Fibroblast of skin of scalp (primary cell): ENCODE measurements around the gene SLCO4C1. TPM values are rescaled to one million over a fixed set of nuclear protein-coding genes. Genes with fewer than 3 reads are reported as not detected.
A peak's percentile ranks its signal among the peaks of the same experiment; 100 is the strongest.
"Not testable (repeated sequence)": the region's sequence is repeated elsewhere in the genome, so short reads cannot be mapped to it uniquely, and the experiment has no call there.

Experiments
- DNase-seq: peaks from one replicate; pipeline ENCODE4 v3.0.0-alpha.2; 2013
- polyA plus RNA-seq, 2 experiments: library from polyadenylated mRNA; unstranded; fragments of 120-200 nt; gene quantifications; one replicate each; pipeline ENCODE4 v1.2.1, GENCODE V29; 2013; ENCODE audit not compliant: insufficient read length in 2 of 2

Gene SLCO4C1, protein sequence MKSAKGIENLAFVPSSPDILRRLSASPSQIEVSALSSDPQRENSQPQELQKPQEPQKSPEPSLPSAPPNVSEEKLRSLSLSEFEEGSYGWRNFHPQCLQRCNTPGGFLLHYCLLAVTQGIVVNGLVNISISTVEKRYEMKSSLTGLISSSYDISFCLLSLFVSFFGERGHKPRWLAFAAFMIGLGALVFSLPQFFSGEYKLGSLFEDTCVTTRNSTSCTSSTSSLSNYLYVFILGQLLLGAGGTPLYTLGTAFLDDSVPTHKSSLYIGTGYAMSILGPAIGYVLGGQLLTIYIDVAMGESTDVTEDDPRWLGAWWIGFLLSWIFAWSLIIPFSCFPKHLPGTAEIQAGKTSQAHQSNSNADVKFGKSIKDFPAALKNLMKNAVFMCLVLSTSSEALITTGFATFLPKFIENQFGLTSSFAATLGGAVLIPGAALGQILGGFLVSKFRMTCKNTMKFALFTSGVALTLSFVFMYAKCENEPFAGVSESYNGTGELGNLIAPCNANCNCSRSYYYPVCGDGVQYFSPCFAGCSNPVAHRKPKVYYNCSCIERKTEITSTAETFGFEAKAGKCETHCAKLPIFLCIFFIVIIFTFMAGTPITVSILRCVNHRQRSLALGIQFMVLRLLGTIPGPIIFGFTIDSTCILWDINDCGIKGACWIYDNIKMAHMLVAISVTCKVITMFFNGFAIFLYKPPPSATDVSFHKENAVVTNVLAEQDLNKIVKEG
- polyA plus RNA-seq (2013, experiment 1 of 2; ENCODE audit: insufficient read length), result not detected
- polyA plus RNA-seq (2013, experiment 2 of 2; ENCODE audit: insufficient read length), result 0.20 TPM

DNA sequence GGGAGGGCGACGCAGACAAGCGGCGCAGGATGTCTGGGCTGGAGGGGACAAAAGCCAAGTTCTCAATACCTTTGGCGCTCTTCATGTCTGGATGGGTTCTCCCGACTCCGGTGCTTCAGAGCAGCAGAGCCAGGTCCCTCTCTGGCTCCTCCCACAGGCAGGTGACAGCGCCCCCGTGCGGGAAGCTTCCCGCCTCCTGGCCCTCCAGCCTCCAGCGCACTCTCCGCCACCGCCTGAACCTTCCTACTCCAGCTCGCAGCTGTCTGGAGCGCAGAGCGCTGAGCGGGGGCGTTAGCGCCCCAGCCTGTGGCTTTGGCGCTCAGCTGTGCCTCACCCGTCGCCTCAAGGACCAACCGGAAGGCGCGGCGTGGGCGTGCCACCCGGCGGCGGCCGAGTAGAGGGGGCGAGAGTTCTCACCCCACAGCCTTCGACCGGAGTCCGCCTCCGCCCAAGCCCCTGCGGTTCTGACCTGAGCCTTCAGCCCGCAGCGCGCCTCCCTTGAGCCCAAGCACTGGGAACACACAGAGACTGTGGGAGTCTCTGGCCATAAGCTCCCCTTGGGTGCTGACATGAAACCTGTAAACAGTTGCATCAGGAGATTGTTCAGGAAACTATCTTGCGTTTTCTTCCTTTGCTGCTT lies at the start of gene SLCO4C1:
TSS of gene SLCO4C1 (minus strand) at position 107 of the 640 bp plus-strand sequence. CDS start at position 85, 22 bp downstream.
- DNase-seq, result peak; percentile 19

DNA sequence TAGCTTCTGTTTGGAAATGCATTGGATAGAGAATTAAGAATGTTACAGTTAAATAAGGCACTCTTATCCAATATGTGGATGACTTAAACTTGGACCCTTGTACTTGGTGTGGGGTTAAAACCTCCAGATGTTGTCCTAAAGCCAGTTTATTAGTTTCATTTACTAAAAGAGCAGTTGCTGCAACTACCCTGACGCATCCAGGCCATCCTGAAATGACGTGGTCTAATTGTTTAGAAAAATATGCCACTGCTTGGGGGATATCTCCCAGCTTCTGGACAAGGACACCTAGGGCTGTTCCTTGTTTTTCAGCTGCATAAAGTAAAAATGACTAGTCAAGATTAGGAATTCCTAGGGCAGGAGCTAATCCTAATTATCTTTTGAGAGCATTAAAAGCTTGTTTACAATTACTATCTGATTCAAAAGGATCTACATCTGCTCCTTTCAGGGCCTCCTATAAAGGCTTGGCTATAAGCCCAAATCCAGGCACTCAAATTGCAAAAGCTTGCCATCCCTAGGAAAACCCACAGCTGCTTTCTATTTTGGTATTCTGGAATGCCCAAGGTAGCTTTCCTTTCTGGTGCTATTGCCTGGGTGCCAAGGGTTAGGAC lies 45.7 kb upstream of the SLCO4C1 start:
- no peak for DNase-seq

DNA sequence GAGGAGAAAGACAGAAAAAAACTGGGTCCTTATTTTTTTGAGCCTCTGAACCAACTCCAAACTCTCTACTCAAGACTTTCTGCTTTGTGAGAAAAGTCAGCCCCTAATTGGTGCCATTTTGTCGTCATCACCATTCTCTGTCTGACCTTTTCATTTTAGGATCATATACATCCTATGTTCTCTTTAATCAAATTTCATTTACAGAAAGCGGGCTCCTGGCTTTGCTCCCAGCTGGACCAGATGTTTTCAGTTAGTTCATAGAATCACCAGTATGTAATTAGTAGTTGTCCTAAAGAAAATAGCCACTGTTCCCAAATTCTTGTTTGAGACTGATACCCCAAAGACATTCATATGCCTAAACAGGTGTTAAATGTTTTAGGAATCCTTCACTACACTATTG lies 28.6 kb upstream of the SLCO4C1 start:
- no peak for DNase-seq

DNA sequence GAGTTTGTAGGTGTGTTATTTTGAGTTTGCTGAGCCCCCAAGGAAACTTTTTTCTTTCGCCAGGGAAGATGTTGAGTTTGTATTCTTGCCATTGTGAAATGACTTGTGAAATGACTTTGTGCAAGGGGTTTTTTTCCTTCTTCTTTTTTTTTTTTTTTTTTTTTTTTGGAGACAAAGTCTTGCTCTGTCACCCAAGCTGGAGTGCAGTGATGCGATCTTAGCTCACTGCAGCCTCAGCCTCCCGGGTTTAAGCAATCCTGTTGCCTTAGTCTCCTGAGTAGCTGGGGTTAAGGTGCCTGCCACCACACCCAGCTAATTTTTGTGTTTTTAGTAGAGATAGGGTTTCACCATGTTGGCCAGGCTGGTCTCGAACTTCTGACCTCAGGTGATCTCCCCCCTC lies 22.7 kb upstream of the SLCO4C1 start:
- DNase-seq, result not testable (repeated sequence)

DNA sequence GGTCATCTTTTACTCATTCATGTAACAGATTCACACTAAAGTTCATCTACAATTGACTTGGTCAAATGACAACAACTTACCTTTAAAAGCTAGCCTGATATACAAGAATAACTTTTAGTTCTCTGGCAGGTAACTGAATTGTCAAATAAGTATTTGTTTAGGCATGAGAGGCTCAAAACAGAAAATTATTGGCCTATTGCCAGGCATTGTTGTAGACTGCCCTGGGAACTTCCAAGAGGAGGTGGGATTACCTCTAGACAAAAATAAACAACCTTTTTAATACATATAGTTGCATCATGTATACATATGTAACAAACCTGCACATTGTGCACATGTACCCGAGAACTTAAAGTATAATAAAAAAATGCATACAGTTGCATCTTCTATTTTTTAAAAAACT lies 18.2 kb upstream of the SLCO4C1 start:
- DNase-seq, result no peak

DNA sequence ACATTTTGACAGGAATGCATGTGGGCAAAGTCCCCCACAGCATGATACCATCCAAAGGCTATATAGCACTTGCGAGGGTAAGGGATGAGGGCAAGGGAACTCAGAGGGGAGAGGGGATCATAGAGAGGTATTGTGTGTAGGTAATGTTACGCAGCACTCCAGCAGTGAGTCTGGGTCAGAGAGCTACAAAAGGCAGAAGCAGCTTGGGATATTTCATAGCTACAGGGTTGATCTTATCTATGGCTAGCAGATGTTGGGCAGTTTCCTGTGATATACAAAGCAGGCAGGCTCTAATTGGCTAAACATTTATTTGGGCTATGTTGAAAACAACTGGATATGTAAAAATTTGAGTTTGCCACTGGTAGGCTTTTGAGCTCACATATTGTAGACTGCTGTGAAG lies 17.8 kb upstream of the SLCO4C1 start:
- DNase-seq, result no peak

DNA sequence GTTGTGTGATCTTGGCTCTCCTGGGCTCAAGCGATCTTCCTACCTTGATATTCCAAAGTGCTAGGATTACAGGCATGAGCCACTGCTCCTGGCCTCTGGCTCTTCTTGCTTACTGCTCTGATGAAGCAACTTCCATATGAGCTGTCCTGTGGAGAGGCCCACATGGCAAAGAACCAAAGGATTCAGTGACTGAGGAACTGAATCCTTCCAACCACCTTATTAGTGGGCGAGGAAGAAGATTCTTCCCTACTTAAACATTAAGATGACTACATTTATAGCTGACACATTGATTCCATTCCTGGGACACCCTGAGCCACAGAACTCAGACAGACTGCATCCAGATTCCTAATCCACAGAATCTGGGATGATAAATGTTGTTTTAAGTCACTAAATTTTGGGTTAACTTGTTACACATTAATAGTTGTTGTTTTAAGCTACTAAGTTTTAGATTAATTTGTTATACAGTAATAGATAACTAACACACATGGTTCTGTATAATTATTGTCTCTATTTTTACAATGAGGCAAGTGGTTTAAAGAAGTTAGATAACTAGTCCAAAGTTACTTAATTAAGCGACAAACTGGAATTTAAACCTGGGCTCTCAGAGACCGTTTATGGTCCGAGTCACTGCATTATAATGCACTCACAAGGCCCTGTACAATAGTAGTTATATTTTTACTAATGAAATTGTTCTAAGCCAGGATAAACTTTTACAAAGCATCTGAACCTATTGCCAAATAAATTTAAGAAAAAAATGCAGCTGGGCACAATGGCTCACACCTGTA lies 16.7 kb upstream of the SLCO4C1 start:
- DNase-seq, result peak; percentile 1

DNA sequence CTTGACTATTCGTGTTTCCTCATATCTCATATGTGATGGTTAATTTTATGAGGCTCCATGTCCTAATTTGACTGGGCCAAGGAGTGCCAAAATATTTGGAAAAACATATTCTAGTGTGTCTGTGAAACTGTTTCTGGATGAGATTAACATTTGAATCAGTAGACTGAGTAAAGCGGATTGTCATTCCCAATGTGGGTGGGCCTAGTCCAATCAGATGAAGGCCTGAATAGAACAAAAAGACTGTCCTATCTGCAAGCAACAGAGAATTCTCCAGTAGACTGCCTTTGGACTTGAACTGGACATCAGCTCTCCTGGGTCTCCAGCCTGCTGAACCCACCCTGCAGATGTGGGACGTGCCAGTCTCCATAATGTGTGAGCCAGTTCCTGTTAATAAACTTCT lies 13.5 kb upstream of the SLCO4C1 start:
- no peak for DNase-seq

DNA sequence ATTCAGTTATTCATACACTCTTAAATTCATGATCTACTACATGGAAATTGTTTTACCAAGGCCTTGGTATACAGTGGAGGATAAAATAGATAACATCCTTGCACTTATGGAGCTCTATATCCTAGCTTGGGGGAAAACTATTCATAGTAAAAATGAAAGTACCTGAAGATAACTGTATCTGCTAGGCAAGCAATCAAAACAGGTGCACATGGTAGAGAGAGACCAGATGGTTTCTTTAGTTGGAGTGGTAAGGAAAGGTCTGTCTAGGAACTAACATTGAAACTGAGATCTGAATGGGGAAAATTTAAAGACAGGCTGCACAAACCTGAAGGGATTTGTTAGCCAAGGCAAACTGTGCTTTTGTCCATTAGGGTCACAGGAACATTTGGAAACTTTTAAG lies 11.1 kb upstream of the SLCO4C1 start:
- DNase-seq, result no peak

DNA sequence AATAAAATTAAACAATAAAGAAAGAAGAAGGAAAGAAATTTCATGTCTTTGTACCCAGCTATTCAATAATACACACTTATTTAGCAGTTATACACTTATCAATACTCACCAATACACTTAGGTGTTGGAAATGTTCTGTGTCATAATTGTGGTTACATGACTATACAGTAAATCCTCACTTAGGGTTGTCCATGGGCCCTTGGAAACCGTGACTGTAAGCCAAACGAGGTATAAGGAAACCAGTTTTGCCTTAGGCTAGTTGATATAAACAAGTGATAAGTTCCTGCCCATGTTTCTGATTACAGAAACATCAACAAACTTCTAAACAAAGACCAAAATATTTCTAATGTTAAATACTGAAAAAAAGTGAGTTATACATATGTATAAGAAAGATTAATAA lies 10.0 kb upstream of the SLCO4C1 start:
- DNase-seq, result no peak

DNA sequence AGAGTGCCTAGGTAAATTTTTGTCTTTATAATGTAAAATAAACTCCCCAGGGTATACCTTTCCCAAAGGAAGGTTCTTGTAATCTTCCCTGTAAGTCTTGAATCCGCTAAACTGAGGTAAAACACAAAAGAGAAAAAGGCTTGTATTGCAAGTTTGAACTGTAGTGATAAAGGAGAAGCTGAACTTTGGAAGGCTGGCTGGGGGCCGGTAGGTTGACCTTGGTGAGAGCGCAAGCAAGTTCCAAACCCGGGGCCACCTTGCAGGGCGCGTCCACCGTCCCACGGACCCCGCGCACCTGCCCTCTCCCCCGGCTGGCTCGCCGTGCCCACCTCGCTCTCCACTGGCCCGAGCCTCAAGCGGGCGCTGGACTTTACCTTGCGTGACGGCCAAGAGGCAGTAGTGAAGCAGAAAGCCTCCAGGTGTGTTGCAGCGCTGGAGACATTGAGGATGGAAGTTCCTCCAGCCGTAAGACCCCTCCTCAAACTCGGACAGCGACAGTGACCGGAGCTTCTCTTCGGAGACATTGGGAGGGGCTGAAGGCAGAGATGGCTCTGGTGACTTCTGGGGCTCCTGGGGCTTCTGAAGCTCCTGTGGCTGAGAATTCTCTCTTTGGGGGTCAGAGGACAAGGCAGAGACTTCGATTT lies 428 bp downstream of the SLCO4C1 start:
- DNase-seq, result no peak

DNA sequence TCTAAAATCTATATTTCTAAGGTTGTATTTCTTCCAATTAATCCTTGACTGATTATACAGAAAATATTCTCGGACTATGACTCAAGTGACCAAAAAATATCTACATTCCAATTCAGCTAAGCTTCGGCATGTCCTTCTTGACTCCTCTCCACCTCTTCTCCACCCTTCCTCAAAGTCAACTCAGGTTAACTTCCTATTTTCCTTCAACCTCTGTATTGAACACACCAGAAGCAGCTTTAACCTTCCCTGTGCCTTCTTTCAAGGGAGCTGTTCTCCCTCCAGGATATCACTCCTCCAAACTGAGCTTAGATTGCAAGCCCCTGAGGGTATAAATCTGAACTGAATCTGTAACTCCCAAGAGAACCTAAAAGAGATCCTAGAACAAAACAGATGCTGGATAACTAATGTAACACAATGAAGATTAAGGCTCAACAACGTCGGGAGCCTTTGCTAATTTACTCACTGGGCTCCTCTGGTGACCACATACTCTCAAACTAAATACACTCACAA lies 1.1 kb downstream of the SLCO4C1 start:
- DNase-seq, result no peak

DNA sequence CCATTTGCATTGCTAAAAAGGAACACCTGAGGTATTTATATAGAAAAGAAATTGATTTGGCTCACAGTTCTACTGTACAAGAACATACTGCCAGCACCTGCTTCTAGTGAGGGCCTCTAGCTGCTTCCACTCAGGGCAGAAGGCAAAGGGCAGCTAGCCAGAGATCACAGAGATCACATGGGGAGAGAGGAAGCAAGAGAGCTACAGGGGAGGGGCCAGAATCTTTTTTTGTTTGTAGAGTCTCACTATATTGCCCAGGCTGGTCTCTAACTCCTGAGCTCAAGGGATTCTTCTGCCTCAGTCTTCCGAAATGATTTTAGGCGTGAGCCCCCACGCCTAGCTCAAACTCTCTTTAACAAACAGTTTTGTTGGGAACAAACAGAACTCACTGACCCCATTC lies 6.1 kb downstream of the SLCO4C1 start:
- DNase-seq, result no peak

DNA sequence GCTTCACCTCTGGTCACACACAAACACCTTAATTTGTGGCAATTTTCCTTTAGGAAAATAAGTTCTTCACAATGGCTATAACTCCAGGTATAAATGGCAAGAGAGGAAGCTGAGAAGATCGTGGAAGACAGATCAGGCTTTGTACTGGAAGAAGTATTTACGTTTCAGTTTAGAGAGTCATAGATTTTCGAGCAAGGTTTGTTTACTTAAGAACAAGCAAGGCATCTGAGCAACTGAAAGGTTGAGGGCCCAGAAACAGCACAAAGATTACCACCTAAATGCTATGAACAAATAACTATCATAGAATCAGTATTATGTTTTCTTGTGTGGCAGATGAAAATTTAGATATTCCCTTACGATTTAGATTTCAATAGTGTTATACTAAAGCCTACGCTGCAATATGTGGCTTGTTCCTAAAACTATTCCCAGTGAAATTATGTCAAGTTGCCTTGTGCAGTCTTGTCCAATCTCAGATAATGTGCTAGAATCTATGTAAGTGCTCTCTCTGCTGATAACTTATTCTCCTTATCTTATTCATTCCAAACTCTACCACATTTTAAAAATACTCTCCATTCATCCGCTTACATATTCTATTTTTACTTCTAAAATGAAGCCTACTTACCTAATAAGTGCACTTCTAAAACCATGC lies 6.7 kb downstream of the SLCO4C1 start:
- no peak for DNase-seq

DNA sequence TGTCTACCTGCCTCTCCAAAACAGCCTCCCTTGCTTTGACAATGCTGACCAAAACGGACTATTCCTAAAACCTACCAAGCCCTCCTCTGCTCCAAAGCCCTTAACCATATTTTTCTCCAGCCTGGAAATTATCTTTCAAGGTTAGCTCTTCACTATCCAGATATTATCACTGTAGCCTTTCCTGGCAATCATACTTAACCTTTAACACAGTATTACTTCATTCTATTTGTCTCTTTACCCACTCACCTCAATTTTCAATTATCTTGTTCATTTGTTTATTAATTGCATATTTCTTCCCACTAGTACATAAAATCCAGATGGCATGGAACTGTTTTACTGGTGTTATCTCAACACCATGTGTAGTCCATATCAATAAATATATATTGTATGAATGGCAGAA lies 7.5 kb downstream of the SLCO4C1 start:
- no peak for DNase-seq

DNA sequence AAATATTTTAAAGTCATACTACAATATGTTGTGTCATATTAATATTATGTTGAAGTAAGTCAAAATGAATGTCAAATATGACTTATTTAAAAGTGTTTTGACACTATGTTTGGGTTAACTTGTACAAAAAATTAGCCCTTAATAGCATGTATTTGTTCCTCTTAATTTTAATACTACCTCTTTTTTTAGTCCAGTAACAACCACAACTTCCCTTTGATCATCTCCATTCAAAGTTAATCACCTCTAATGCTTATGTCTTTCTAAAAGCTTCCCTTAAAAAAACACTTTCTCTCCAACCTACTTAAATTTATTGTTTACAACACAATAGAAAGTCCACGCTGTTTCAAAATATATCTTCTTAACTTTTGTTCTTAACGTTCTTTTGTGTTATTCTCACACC lies 9.6 kb downstream of the SLCO4C1 start:
- DNase-seq, result no peak

DNA sequence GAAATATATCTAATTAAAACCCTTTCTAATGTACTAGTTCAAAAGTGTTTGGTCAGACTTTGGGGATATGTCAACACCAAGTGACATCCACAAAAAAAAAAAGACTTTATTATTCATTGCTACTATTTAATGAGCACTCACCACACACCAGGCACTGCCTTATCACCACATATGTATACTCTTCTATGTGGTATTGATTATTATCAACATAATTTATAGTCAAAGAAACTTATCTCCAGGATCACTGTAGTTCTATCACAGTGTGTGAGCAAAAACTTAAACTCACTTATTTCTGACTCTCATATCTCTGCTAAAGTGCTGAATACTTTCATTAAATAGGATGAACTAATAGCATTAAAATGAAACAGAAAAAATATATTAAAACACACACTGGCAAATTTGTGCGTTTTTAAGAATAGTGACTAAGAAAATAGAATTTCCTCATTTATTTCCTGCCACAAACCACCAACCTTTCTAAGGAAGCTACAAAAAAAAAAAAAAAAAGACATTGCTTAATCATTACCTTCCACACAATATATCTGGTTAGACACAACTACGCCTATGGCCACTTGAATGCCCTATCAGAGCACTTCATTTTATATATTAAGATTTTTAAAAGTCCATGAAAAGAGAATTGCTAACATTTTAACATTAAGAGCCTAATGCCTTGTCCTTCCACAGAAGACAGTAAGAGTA lies 12.8 kb downstream of the SLCO4C1 start:
- no peak for DNase-seq

DNA sequence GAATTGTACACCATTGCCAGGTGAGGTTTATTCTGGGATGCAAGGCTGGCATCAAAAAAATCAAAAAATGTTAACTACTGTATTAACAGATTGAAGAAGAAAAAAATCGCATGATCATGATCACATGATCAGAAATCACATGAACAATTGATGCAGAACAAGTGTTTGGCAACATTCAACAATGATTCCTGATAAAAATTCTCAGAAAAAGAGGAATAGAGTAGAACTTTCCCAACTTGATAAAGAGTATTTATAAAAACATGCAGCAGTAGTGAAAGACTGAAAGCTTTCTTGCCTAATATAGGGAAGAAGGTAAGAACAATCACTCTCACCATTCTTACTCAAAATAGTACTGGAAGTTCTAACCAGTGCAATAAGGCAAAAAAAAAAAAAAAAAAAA lies 16.4 kb downstream of the SLCO4C1 start:
- DNase-seq, result no peak

DNA sequence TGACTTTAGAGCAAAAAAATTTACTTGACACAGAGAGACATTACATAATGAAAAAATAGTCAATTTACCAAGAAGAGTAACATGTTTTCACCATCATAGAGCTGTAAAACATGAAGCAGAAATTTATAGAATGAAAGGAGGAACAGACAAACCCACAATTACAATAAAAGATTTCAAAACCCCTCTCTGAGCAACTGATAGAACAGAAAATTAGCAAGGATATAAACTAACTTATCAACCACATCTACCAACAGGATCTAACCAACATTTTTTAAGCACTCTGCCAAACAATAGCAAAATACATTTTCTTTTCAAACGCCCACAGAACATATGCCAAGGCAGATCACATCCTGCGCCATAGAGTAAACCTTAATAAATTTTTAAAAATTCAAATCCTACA lies 17.9 kb downstream of the SLCO4C1 start:
- no peak for DNase-seq

DNA sequence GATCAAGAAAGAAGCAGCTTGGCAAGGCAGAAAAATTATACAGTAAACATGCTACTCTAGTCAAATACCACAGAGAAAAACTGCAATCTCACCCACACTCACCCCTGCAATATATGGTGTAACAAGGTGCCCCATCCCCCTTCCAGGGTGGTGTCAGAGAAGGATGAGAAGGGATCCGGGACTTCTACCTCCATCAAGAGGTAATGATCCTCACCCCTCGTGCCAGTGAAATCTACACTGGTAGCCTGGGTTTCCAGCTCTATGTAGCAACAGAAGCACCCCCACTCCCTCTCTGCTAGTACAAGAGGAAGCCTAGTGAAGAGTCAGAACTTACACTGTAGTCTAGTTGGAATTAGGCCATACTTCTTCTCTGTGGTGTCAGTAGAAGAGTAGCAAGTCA lies 18.9 kb downstream of the SLCO4C1 start:
- no peak for DNase-seq
